Left ventricle myocardium inferior (tissue), 1 donor: Measurements from ENCODE around the gene CCDC157. TPM values are rescaled to one million over a fixed set of nuclear protein-coding genes. Genes with fewer than 3 reads are reported as not detected.
"Not testable (repeated sequence)": the region's sequence is repeated elsewhere in the genome, so short reads cannot be mapped to it uniquely, and the experiment has no call there.

ENCODE experiments used
- DNase-seq: peaks from one replicate; pipeline ENCODE4 v3.0.0-alpha.2; 2020
- H3K27ac ChIP-seq: fragments of 200-600 bp; replicated peaks from 2 replicates; pipeline ENCODE4 v1.8.0; 2021
- H3K27me3 ChIP-seq: fragments of 200-600 bp; 2 replicates; pipeline ENCODE4 v1.8.0; 2021; ENCODE audit warnings: low read depth
- H3K36me3 ChIP-seq: fragments of 200-600 bp; 2 replicates; pipeline ENCODE4 v1.8.0; 2021
- H3K4me1 ChIP-seq: fragments of 200-600 bp; 2 replicates; pipeline ENCODE4 v1.8.0; 2021
- H3K4me3 ChIP-seq: fragments of 200-600 bp; 2 replicates; pipeline ENCODE4 v1.8.0; 2021; ENCODE audit warnings: mild to moderate bottlenecking, moderate library complexity
- H3K9me3 ChIP-seq: fragments of 200-600 bp; replicated peaks from 2 replicates; pipeline ENCODE4 v1.8.0; 2021
- intact Hi-C: fragments of 100-400 bp; cut with micrococcal nuclease; formaldehyde crosslinking; loops from one replicate; pipeline ENCODE4 v1.11.0; 2022
- total RNA-seq: library from RNA; stranded (reverse); fragmentation: NEBNext Ultra II Directional; extraction: Animal tissue kit (Norgen Biotek cat#: 25700); gene quantifications from one replicate; pipeline ENCODE4 v1.2.1, GENCODE V29; 2021
- TF ChIP-seq, protein P1 (sequence below): fragments of 200-600 bp; IDR thresholded peaks from 2 replicates; pipeline ENCODE4 v1.8.0; 2021; ENCODE audit warnings: antibody characterized with exemption, mild to moderate bottlenecking, borderline replicate concordance
- donor health status: DM: no; HTN: yes; CAD: no; lungs with severe emphysema.

CCDC157 gene
- total RNA-seq, 1 donor from 2014 or later = 0.58 TPM

- Histone ChIP-seq H3K27me3 (no peaks in the 10 kb centered on the region), H3K4me3 (no peak overlapping the region), H3K27ac (no peak overlapping the region), H3K4me1 (peaks cover 47% of the 10 kb centered on the region), H3K36me3 (peaks cover 92% of the 10 kb centered on the region), H3K9me3 (no peaks in the 10 kb centered on the region)
- DNase-seq = no peak
- TF ChIP-seq, protein P1, sequence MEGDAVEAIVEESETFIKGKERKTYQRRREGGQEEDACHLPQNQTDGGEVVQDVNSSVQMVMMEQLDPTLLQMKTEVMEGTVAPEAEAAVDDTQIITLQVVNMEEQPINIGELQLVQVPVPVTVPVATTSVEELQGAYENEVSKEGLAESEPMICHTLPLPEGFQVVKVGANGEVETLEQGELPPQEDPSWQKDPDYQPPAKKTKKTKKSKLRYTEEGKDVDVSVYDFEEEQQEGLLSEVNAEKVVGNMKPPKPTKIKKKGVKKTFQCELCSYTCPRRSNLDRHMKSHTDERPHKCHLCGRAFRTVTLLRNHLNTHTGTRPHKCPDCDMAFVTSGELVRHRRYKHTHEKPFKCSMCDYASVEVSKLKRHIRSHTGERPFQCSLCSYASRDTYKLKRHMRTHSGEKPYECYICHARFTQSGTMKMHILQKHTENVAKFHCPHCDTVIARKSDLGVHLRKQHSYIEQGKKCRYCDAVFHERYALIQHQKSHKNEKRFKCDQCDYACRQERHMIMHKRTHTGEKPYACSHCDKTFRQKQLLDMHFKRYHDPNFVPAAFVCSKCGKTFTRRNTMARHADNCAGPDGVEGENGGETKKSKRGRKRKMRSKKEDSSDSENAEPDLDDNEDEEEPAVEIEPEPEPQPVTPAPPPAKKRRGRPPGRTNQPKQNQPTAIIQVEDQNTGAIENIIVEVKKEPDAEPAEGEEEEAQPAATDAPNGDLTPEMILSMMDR = no peak
- intact Hi-C loops = no loop called here
Observed at GRCh38 chr22:30334646-30335045, 22.2 kb upstream of the CCDC157 start.

- TF ChIP-seq, protein P1 = no peak
- Histone ChIP-seq H3K27me3 (no peaks in the 10 kb centered on the region), H3K4me3 (no peak overlapping the region), H3K9me3 (no peaks in the 10 kb centered on the region), H3K27ac (no peak overlapping the region), H3K4me1 (peaks cover 53% of the 10 kb centered on the region), H3K36me3 (peaks cover 98% of the 10 kb centered on the region)
- no peak for DNase-seq
- intact Hi-C loops = no loop called here
Observed at GRCh38 chr22:30335236-30335635, 21.6 kb upstream of the CCDC157 start.

GRCh38 chr22:30336752-30337460, 19.9 kb upstream of the CCDC157 start:
- Histone ChIP-seq H3K36me3 (peaks cover 100% of the 10 kb centered on the region), H3K27ac (peak overlapping the region; percentile 69), H3K9me3 (no peaks in the 10 kb centered on the region), H3K27me3 (no peaks in the 10 kb centered on the region), H3K4me1 (peaks cover 68% of the 10 kb centered on the region), H3K4me3 (no peak overlapping the region)
- TF ChIP-seq, protein P1 = no peak
- DNase-seq = peak; percentile 68
- intact Hi-C loops = no loop called here

- peak overlapping the region; percentile 69 for H3K27ac ChIP-seq
- H3K9me3 ChIP-seq = no peaks in the 10 kb centered on the region
- intact Hi-C loops = no loop called here
- DNase-seq = no peak
- H3K4me3 ChIP-seq = no peak overlapping the region
- no peaks in the 10 kb centered on the region for H3K27me3 ChIP-seq
- H3K36me3 ChIP-seq = peaks cover 100% of the 10 kb centered on the region
- peaks cover 73% of the 10 kb centered on the region for H3K4me1 ChIP-seq
- TF ChIP-seq, protein P1 = no peak
Observed at GRCh38 chr22:30337461-30337778, 19.4 kb upstream of the CCDC157 start.

GRCh38 chr22:30338341-30338740, 18.5 kb upstream of the CCDC157 start:
- H3K4me3 ChIP-seq, intact Hi-C loops, DNase-seq, H3K27me3 ChIP-seq, H3K9me3 ChIP-seq: not testable (repeated sequence)
- peaks cover 83% of the 10 kb centered on the region for H3K4me1 ChIP-seq
- H3K36me3 ChIP-seq = peaks cover 100% of the 10 kb centered on the region
- peak overlapping the region; percentile 69 for H3K27ac ChIP-seq

DNA sequence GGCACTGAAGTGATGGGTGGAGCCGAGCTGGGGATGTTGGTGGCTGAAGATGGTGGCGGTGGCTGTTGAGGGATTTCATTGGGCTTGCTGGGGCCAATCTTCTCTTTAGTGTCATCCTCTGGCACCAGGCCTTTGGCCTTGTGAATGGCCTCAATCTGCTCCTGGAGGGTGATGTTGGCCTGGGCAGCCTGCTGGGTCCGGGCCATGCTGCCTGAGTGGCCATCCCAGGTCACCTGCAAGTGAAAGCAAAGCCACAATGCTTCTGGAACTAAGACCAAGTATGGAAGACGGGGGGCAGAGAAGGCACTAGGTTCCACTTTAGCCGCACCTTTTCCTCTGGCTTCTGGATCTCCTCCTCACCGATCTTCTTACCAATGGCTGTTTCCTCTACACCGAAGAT, 18.0 kb upstream of the CCDC157 start:
- intact Hi-C loops = no loop called here
- Histone ChIP-seq H3K27ac (peak overlapping the region; percentile 69), H3K27me3 (no peaks in the 10 kb centered on the region), H3K36me3 (peaks cover 100% of the 10 kb centered on the region), H3K4me1 (peaks cover 87% of the 10 kb centered on the region), H3K4me3 (no peak overlapping the region), H3K9me3 (no peaks in the 10 kb centered on the region)
- TF ChIP-seq, protein P1 = no peak
- DNase-seq = no peak
